ENCODE results near the gene EIF2S1. TPM values are rescaled to one million over a fixed set of nuclear protein-coding genes. Genes with fewer than 3 reads are reported as not detected.
"Not testable (repeated sequence)": the region's sequence is repeated elsewhere in the genome, so short reads cannot be mapped to it uniquely, and the experiment has no call there.

The EIF2S1 gene
- total RNA-seq, 1 experiment from 2014 or later = 155 TPM

DNA sequence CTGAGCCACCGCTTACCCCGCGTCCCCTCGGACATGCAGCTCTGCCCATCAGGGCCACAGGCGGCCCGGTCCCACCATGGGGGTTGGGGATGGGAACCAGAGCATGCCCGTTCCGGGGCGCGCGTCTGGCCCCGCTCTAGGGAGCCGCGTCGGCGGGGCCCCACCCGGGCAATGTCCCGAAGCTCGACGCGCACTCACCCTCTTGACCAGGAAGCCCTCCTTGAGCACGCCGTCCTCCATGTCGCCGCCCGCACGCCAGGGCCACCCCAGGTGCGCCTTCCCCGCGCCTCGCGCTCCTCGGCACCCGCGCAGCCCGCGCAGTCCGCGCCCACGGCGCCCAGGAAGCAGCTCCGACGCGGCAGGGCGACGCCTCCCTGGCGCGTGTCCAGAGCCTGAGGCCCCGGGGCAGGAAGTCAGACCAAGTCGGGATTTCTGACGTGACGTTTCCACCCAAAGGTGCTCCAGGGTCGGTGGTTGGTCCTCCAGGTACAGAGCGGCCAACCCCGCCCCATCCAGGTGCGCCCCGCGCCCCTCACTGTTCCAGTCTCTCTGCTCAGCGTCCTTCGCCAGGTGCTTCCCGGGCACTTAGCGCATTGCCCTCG is 51.8 kb downstream of the EIF2S1 start, which contains the start of gene PLEK2:
Gene PLEK2 (minus strand): TSS at position 346 of the 602 bp plus-strand sequence. CDS start 106 bp downstream, at position 240.
- no peaks in the 10 kb centered on the region for H3K36me3 ChIP-seq (replicated peaks; ENCODE audit: control insufficient read depth, insufficient read depth, low read length)
- DNase-seq = no peak

DNA sequence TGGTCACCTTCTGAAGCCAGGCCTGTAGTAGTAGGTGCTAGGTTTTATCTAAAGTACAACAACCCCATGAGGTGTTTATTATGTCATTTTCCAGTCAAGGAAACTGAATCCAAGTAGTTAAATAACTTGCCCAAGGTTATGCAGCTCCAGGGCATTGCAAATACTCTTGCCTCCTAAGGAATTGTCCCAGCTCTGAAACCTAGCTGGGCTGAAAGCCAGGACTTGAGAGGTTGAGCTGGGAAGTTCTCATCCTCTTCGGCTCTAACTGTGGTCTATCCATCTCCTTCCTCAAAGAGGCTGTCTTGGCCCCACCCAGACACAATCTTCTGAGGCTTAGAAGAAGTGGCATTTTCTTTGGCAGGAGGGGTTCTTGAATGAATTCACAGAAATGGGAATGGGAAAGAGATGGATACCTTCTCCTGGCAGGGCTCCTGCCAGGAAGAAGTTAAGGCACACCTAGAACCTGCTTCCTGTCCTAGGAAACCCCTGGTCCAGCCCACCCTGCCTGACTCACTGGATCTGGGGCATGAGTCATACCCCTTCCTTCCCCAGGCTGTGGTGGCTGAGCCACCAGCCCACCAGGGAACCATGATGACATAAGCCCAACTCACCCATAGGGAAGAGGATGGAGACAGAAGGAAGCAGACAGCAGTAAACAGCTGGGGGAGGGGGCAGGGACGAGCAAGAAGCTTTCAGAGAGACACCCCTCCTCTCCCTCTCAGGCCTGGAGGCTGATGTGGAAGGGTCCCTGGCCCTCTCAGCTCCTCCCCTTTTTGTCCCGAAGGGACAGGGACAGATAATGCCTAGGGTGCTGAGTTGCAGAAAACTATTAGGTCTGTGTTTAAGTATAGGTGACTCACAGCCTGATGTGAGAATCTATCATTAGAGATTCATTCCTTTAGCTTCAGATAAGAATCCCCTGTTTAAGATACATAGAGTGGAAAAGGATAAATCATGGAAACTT is 54.0 kb downstream of the EIF2S1 start:
- peaks cover 13% of the 10 kb centered on the region; the same call in 1 of the 2 replicates for H3K27me3 ChIP-seq (ENCODE audit: control insufficient read depth, insufficient read depth, low read length)
- H3K36me3 ChIP-seq (replicated peaks; ENCODE audit: control insufficient read depth, insufficient read depth, low read length) = no peaks in the 10 kb centered on the region
- H3K4me3 ChIP-seq (ENCODE audit: insufficient read depth, low read depth, low read length) = no peak overlapping the region
- DNase-seq = no peak

More for the DNA sequence above, 51.8 kb downstream of the EIF2S1 start, which contains the start of gene PLEK2:
- H3K27me3 ChIP-seq (ENCODE audit: control insufficient read depth, insufficient read depth, low read length) = peaks cover 13% of the 10 kb centered on the region; the same call in 1 of the 2 replicates
- peak within 1 kb of the TSS; percentile 35; the same call in 1 of the 2 replicates for H3K4me3 ChIP-seq (ENCODE audit: insufficient read depth, low read depth, low read length)

DNA sequence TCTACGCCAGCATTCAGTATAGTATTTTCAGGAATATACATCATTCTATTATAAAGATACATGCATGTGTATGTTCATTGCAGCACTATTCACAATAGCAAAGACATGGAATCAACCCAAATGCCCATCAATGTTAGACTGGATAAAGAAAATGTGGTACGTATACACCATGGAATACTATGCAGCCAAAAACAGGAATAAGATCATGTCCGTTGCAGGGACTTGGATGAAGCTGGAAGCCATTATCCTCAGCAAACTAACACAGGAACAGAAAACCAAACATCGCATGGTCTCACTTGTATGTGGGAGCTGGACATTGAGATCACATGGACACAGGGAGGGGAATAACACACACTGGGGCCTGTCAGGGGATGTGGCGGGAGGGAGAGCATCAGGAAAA is 55.5 kb downstream of the EIF2S1 start:
- not testable (repeated sequence) for H3K36me3 ChIP-seq (replicated peaks; ENCODE audit: control insufficient read depth, insufficient read depth, low read length); H3K4me3 ChIP-seq (ENCODE audit: insufficient read depth, low read depth, low read length); DNase-seq
- H3K27me3 ChIP-seq (ENCODE audit: control insufficient read depth, insufficient read depth, low read length) = peaks cover 13% of the 10 kb centered on the region; the same call in 1 of the 2 replicates

DNA sequence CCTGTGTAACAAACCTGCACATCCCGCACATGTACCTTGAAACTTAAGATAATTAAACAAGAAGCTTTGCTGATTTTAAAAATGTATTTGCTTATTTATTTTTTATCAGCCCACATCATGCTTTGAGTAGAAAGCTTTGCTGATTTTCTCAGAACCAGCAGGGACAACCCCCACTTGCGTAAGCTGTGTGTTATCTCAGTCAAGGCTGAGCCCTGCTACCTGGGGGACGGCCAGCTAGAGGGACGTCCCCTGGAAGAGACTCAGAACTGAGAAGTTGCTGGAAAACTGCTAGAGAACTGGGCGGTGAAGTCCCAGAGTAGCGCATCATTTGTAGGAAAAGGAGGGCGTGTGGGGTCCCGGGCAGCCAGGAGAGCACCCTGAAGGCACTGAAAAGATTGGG is 56.0 kb downstream of the EIF2S1 start:
- Histone ChIP-seq H3K36me3 (replicated peaks; ENCODE audit: control insufficient read depth, insufficient read depth, low read length) (no peaks in the 10 kb centered on the region), H3K4me3 (ENCODE audit: insufficient read depth, low read depth, low read length) (no peak overlapping the region), H3K27me3 (ENCODE audit: control insufficient read depth, insufficient read depth, low read length) (peaks cover 13% of the 10 kb centered on the region; the same call in 1 of the 2 replicates)
- no peak for DNase-seq

DNA sequence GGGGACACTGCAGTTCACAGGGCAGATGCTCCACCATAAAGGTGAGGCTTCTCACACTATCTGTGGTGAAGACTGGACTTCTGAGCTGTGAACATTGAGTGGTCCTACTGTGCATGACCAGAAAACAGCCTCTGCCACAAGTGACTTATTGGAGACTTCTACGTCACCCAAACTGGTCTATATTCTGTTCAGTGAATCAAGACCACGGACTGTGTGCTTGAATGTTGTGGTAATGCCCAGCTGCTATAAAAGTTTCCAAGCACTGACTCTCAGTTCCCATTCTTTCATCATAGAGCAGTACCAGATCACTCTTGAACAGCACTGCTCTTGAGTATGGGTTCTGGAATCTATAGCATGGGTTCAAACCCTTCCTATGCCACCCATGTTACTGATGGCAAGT is 56.7 kb downstream of the EIF2S1 start:
- no peak for DNase-seq
- H3K4me3 ChIP-seq (ENCODE audit: insufficient read depth, low read depth, low read length) = no peak overlapping the region
- no peaks in the 10 kb centered on the region for H3K36me3 ChIP-seq (replicated peaks; ENCODE audit: control insufficient read depth, insufficient read depth, low read length)
- peaks cover 8% of the 10 kb centered on the region; the same call in 1 of the 2 replicates for H3K27me3 ChIP-seq (ENCODE audit: control insufficient read depth, insufficient read depth, low read length)

DNA sequence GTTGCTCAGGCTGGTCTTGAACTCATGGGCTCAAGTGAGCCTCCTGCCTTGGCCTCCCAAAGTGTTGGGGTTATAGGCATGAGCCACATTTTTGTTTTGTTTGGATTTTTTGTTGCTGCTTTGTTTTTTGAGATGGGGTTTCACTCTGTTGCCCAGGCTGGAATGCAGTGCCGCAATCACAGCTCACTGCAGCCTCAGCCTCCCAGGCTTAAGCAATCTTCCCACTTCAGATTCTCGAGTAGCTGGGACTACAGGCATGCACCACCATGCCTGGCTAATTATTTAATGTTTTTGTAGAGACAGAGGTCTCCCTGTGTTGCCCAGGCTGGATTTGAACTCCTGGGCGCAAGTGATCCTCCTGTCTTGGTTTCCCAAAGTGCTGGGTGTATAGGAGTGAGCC is 57.5 kb downstream of the EIF2S1 start:
- H3K27me3 ChIP-seq (ENCODE audit: control insufficient read depth, insufficient read depth, low read length) = peaks cover 1% of the 10 kb centered on the region; the same call in 1 of the 2 replicates
- DNase-seq = no peak

DNA sequence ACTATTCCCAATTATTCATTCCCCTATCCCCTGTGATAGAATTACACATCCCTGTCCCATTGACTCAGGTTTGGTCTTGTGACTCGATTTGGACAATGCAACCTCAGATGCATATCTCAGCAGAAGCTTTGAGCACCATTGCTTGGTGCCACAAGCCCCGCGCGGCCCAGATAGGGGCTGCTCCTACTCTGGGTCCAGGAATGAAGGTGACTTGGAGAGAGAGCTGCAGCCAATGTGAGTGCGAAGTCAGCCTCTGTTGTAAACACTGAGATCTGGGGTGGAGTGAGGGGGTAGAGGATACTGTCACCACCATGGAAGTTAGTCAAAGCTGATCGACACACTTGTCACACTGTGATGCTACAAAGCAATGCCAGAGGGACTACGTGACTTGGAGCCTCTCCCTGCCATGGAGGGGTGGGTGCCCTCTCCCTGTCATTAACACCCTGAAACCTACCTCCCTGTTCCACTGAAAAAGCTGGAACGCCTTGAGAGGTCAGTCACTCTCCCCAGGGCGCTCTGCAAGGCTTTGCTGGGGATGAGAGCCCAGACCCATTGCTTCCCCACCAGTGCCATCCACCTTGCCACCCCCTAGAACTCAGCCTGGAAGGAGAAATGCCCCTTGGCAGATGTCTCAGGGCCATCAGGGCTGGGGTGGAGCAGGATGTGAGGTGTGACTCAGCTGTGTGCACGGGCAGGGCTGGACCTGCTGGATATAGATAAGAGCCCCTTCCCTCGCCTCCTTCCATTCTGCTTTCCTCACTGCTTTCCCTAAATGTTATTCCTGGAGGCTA is 58.5 kb downstream of the EIF2S1 start:
- no peaks in the 10 kb centered on the region for H3K36me3 ChIP-seq (replicated peaks; ENCODE audit: control insufficient read depth, insufficient read depth, low read length)
- DNase-seq = no peak
- no peaks in the 10 kb centered on the region for H3K27me3 ChIP-seq (ENCODE audit: control insufficient read depth, insufficient read depth, low read length)

More for the DNA sequence above, 57.5 kb downstream of the EIF2S1 start:
- no peaks in the 10 kb centered on the region for H3K36me3 ChIP-seq (replicated peaks; ENCODE audit: control insufficient read depth, insufficient read depth, low read length)
- H3K4me3 ChIP-seq (ENCODE audit: insufficient read depth, low read depth, low read length) = no peak overlapping the region

DNA sequence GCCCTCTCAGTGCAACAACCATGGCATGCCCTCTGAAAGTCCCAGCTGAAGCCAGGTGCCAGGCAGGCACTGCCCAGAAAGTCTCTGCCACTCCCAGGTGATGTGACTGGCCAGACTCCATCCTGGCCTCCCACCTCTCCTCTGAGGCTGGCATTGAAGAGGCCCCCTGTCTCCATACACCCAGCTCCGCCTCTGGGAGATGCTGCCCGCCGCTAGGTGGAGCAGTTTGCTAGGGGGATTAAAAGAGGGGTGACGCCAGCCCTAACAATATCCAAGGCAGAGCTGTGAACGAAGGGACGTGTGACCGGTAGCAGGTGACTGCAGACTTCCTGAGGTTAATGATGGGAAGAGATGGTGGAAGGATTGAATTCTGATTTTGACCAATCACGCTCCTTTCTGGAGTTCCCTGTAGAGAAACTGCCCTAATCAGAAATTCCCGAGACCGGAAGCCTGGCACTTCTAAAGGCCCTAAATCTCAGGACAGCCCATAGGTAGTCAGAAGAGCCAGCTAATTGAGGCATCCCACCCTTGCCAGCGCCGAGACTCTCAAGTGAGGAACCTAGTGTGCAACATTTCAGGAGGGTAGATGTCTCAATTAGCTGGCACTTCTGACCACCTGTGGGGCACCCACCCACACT is 60.1 kb downstream of the EIF2S1 start:
- no peaks in the 10 kb centered on the region for H3K36me3 ChIP-seq (replicated peaks; ENCODE audit: control insufficient read depth, insufficient read depth, low read length)
- no peak overlapping the region for H3K4me3 ChIP-seq (ENCODE audit: insufficient read depth, low read depth, low read length)
- DNase-seq = peak; percentile 74
- H3K27me3 ChIP-seq (ENCODE audit: control insufficient read depth, insufficient read depth, low read length) = no peaks in the 10 kb centered on the region

More for the DNA sequence above, 58.5 kb downstream of the EIF2S1 start:
- H3K4me3 ChIP-seq (ENCODE audit: insufficient read depth, low read depth, low read length) = no peak overlapping the region

DNA sequence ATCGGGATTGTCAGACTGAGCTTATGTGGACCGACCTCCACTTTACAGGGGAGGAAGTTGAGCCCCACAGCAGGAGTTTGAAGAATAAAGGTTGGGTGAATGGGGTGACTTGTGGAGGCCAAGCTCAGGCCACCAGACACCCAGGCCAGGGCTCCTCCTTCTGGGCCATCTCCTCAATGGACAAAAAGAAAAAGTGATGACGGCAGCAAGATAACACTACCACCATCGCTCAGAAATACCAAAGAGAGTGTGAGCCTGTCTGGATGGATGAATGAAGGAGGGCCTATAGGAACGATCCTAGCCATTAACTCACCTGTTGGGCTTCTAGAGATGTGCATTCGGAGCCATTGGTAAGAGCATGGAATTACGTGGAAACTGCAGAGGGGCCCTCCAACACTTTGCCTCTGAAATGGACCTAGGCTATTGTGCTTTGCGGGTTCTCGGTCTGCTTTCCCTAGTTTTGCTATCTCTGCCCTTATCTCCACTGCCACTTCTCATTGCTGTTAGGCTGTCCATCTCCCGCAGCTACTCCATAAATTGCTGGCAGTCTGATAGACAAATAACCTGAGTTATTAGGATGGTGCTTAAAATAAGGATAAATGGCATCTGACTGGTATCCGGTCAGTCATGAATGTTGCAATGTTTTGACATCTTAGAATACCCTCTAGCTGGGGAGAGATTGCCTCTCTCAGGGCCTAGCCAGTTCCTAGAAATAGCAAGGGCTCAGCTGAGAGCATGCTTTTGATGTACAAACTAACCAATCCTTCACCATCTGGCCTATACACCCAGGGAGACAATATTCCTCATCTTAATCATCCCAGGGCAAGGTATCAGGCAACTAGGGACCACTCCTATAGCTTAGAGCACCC is 61.5 kb downstream of the EIF2S1 start:
- no peaks in the 10 kb centered on the region for H3K36me3 ChIP-seq (replicated peaks; ENCODE audit: control insufficient read depth, insufficient read depth, low read length)

DNA sequence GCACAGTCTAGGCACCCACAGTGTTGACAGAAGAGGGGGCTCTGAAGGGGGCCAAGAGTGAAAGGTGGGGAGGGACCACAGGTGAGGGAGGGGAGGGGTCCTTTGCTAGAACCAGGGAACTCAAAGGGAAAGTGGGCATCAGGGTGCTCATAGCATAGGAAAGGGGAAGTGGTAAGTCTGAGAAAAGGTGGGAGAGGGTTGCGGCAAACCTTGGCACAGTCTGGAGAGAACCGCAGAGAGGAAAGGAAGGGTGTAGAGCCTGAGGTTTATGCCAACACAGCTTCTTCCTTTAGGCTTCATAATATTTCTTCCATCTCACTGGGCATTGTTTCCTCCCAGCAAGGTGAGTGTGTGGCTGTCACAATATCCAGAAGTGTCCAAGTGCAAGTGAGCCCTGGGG is 63.3 kb downstream of the EIF2S1 start:
- Histone ChIP-seq H3K36me3 (replicated peaks; ENCODE audit: control insufficient read depth, insufficient read depth, low read length) (no peaks in the 10 kb centered on the region), H3K4me3 (ENCODE audit: insufficient read depth, low read depth, low read length) (no peak overlapping the region), H3K27me3 (ENCODE audit: control insufficient read depth, insufficient read depth, low read length) (no peaks in the 10 kb centered on the region)
- DNase-seq = no peak

More for the DNA sequence above, 61.5 kb downstream of the EIF2S1 start:
- Histone ChIP-seq H3K27me3 (ENCODE audit: control insufficient read depth, insufficient read depth, low read length) (no peaks in the 10 kb centered on the region), H3K4me3 (ENCODE audit: insufficient read depth, low read depth, low read length) (no peak overlapping the region)
- no peak for DNase-seq

DNA sequence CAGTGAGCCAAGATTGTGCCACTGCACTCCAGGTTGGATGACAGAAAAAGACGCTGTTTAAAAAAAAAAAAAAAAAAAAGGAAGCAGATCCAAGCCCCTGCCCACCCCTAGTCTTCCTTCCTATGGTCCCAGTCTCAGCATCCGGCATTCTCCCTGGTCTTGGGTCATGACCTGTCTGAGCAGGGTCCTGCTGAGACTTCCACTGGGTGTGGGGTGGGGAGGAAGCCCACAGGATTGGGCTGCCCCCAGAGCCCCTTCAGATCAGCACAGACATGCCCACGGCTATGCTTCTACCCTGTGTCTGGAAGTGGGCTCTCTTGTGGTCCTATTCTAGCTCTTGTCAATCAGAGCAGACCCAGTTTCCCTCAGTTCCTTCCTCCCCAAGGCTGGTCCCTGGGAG is 64.4 kb downstream of the EIF2S1 start:
- DNase-seq = no peak
- Histone ChIP-seq H3K36me3 (replicated peaks; ENCODE audit: control insufficient read depth, insufficient read depth, low read length) (no peaks in the 10 kb centered on the region), H3K4me3 (ENCODE audit: insufficient read depth, low read depth, low read length) (no peak overlapping the region), H3K27me3 (ENCODE audit: control insufficient read depth, insufficient read depth, low read length) (no peaks in the 10 kb centered on the region)

DNA sequence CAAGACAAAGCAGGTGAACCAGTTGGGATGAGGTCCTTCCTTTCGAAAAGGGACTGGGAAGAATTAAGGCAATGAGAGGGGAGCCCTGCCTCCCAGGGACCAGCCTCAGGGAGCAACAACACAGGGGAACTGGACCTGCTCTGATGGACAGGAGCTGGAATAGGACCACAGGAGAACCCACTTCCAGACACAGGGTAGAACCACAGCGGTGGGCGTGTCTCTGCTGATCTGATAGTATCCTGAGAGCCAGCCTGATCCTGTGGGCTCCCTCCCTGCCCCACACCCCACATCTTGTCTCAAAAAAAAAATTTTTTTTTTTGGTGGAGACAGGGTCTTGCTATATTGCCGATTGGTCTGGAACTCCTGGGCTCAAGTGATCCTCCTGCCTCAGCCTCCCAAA is 65.5 kb downstream of the EIF2S1 start:
- H3K4me3 ChIP-seq (ENCODE audit: insufficient read depth, low read depth, low read length) = no peak overlapping the region
- no peaks in the 10 kb centered on the region for H3K36me3 ChIP-seq (replicated peaks; ENCODE audit: control insufficient read depth, insufficient read depth, low read length)
- DNase-seq = no peak
- H3K27me3 ChIP-seq (ENCODE audit: control insufficient read depth, insufficient read depth, low read length) = no peaks in the 10 kb centered on the region

DNA sequence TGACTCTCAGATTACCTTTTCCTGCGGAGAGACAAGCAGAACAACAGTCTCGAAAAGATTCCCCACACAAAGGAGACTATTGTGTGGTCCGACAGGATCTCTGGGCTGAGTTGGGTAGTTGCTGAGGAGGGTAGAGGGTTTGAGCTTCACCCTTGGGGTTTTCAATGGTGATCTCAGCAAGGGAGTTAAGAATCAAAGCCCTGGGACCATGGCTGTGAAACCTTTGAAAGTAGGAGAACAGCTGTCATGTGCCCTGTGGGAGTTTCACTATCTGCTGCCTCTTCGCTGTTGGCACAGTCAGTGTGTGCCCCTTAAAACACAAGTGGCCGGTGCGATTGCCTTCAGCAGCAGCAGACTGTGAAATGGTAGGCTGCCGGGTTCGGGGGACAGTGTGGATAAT is 66.0 kb downstream of the EIF2S1 start:
- Histone ChIP-seq H3K36me3 (replicated peaks; ENCODE audit: control insufficient read depth, insufficient read depth, low read length) (no peaks in the 10 kb centered on the region), H3K27me3 (ENCODE audit: control insufficient read depth, insufficient read depth, low read length) (no peaks in the 10 kb centered on the region), H3K4me3 (ENCODE audit: insufficient read depth, low read depth, low read length) (no peak overlapping the region)
- no peak for DNase-seq
